GM12801 (cell line): ENCODE measurements around the gene DUSP6.

Experiments
- TF ChIP-seq, protein P1 (sequence below): IDR thresholded peaks from one replicate; pipeline ENCODE4 v1.5.1; 2011; ENCODE audit warnings: control low read depth; ENCODE audit not compliant: insufficient read length; ENCODE audit errors: extremely low read depth

DUSP6 gene

DNA sequence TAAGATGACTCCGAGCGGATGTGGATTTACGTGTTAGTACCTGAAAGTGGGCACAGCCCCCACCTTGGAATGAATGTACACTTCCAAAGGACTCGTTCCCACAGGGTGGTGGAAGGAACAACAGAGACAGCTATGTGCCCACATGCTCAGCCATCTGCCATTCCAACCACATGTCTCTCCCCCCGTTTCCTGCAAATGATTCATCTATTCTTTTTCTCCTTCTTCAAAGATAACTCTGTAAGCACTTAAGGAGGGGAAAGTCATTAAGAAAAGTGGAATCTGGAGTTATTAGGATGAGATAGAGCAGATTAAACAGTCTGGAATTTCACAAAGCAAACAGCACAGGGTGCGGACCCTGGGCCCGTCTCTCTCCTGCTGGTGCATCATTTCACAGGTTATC, 18.5 kb upstream of the DUSP6 start:
- TF ChIP-seq, protein P1, sequence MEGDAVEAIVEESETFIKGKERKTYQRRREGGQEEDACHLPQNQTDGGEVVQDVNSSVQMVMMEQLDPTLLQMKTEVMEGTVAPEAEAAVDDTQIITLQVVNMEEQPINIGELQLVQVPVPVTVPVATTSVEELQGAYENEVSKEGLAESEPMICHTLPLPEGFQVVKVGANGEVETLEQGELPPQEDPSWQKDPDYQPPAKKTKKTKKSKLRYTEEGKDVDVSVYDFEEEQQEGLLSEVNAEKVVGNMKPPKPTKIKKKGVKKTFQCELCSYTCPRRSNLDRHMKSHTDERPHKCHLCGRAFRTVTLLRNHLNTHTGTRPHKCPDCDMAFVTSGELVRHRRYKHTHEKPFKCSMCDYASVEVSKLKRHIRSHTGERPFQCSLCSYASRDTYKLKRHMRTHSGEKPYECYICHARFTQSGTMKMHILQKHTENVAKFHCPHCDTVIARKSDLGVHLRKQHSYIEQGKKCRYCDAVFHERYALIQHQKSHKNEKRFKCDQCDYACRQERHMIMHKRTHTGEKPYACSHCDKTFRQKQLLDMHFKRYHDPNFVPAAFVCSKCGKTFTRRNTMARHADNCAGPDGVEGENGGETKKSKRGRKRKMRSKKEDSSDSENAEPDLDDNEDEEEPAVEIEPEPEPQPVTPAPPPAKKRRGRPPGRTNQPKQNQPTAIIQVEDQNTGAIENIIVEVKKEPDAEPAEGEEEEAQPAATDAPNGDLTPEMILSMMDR, result no peak

DNA sequence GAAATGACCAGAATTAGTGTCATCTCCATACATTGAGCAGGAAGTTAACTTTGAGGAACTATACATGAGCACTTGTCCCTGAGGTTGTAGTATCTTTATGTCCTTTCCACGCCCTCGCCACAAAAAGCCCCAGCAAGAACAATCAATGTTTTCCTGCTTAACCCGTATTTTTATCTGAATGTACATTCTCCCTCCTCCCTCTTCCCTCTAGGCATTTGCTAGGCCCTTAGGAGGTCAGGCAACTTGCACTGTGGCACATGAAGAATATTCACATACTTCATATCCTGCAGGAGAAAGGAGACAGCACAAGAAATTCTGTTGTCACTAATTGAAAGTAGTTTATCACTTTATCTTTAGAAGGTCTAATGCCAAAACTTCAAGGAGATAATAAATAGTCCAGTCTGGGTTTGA, 18.1 kb upstream of the DUSP6 start:
- TF ChIP-seq, protein P1, result no peak

DNA sequence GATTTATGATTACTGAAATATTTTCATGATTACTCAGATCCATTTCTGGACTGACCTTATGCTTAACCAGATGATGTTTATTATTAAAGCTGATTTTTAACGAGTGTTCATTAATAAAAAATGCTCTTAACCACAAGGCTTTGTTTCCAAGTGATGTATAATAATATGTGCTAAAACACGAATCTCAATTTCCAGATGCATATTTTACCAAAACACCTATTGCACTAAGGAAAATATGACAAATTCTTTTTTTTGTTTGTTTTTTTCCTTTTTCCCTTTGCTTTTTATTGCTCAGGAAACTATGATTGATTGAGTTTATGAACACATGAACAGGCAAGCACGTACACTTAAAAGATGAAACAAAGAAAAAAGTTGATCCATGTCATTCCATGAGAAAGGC, 16.9 kb upstream of the DUSP6 start:
- TF ChIP-seq, protein P1, result no peak

DNA sequence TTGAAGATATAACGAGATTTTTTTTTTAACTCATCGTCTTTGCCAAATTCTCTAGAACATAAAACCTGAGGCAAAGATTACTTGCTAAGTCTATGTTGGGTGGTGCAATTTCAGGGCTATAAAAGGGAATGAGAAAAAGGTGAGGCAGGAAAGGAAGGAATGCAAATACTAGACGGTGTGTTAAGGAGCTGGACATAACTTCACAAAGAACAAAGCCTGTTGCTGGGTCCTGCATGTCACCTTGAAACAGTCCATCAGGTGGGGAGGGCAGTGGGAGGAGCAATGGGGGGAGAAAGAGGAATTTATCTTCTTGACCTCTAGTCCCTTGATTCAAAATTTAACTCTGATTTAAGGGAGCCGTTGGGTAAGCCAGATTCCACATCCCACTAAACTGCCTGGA, 16.1 kb upstream of the DUSP6 start:
- TF ChIP-seq, protein P1, result no peak

DNA sequence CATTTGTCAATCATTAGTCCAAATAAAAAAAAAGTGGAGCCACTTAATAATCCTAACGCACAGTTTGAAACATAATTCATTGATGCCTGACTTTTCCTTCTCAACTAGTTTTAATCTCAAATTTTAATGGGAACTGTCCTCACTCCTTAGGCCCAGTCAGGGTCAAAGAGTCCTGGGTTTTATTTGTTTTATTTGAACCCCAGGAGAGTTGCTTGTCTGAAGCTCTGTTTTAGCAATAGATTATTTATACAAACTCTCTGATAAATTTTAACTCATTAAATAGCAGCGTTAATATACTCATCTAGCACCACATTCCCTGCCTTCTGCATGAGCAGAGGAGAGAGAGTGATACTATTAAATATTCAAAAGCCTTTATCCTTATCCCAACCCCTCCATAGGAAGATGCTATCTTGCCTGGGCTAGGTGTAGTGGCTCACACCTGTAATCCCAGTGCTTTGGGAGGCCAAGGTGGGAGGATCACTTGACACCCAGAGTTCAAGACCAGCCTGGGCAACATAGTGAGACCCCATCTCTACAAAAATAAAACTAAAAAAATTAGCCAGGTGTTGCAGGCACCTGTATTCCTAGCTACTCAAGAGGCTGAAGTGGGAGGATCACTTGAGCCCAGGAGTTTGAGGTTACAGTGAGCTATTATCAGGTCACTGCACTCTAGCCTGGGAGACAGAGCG, 14.5 kb upstream of the DUSP6 start:
- TF ChIP-seq, protein P1, result no peak

DNA sequence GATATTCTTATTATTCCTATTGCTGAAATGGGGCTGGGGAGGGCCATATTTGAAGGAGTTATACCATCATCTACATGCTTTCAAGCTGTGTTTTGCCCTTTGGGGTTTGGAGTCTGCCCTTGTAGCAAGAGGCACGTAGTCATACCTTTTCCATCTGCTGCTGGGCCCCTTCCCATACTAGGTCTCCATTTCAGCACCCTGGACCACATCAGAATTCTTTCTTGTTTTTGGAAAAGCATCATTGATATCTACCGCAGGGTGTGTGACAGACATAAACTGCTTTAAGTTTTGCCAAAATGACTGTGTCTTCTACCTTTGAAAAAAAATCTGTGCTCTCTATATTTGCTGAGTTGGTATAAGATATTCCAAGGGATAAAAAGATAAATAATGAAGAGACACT, 12.3 kb upstream of the DUSP6 start:
- TF ChIP-seq, protein P1, result no peak

DNA sequence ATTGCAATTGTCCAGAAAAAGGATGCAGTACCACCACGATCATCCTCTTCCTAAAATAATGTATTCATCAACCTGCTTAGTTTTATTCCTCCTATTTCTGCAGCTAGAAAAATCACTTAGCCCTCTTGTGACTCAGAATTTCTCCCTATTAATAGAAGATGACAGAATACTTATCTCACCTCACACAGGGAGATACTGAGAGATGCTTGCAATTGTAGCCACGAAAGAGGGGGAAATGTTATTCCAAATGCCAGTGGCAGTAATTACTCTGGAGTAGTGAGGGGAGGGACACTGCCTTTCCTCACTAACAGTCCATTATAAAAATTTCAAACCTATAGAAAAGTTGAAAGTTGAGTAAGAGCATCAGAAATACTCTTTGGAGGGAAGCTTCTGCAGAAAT, 11.8 kb upstream of the DUSP6 start:
- TF ChIP-seq, protein P1, result no peak
